ENCODE measurements around the gene GAPT. TPM values are rescaled to one million over a fixed set of nuclear protein-coding genes. Genes with fewer than 3 reads are reported as not detected.

The GAPT gene
- total RNA-seq, 4 donors from 2014 or later = 3.8 TPM; not detected in 3

DNA sequence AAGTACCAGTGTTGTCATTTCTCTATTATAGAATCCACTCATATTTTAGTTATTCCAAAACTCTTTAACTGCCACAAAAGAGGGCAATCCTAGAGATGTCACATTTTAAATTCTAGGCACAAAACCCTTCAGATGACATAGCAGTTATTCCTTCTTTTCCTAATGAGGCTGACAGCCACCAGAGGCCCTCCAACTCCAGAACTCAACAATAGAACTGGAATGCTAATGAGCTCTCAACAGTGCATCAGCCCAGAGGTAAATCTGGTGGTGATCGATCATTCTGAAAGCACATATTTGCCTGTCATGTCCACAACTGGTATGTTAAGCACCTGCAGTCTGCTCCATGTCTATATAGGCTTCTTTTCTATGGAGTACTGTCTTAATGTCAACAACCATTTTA, 51.5 kb downstream of the GAPT start:
- 95% methylated on average over 1 of the region's 1 CpG; no CpG with 5 or more reads in 1 of the 2 donors for WGBS, 2 donors (ENCODE audit: low coverage in 1 of 2)
- no peaks in the 10 kb centered on the region for H3K36me3 ChIP-seq
- H3K27me3 ChIP-seq = no peaks in the 10 kb centered on the region
- H3K4me3 ChIP-seq = no peak overlapping the region
- H3K27ac ChIP-seq = no peak overlapping the region
- no peak for DNase-seq
- no peaks in the 10 kb centered on the region for H3K4me1 ChIP-seq
- in situ Hi-C loops (cut with MboI; ENCODE audit: low pct_ligation_motif_present in 1 of 4, low pct_unique_long_range_greater_than_20kb in 1 of 4, low sequenced_read_pairs in 3 of 4) = no loop called here
- intact Hi-C loops (cut with DNase I; ENCODE audit: low total_unique reads) = no loop called here
- TF ChIP-seq, protein P1, sequence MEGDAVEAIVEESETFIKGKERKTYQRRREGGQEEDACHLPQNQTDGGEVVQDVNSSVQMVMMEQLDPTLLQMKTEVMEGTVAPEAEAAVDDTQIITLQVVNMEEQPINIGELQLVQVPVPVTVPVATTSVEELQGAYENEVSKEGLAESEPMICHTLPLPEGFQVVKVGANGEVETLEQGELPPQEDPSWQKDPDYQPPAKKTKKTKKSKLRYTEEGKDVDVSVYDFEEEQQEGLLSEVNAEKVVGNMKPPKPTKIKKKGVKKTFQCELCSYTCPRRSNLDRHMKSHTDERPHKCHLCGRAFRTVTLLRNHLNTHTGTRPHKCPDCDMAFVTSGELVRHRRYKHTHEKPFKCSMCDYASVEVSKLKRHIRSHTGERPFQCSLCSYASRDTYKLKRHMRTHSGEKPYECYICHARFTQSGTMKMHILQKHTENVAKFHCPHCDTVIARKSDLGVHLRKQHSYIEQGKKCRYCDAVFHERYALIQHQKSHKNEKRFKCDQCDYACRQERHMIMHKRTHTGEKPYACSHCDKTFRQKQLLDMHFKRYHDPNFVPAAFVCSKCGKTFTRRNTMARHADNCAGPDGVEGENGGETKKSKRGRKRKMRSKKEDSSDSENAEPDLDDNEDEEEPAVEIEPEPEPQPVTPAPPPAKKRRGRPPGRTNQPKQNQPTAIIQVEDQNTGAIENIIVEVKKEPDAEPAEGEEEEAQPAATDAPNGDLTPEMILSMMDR (IDR thresholded peaks at IDR 0.05) = no peak
- TF ChIP-seq POLR2A (IDR thresholded peaks at IDR 0.05) (no peak), POLR2AphosphoS5 (IDR thresholded peaks at IDR 0.05) (no peak), EP300 (IDR thresholded peaks at IDR 0.05; ENCODE audit: low read depth) (no peak)
- no peaks in the 10 kb centered on the region for H3K9me3 ChIP-seq

DNA sequence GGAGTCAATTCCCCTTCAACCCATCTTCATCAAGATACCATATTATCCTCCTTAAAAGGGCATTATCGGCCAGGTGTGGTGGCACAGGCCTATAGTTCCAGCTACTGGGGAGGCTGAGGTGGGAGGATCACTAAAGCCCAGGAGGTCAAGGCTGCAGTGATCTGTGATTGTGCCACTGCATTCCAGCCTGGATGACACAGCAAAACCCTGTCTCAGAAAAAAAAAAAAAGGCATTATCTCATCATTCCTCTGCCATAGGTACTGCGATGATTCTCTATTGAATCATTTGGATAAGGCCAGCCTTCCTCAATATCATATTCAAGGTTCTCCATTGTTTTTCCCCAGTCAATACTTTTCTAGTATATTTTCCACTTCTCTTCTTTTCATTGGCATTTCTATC, 52.5 kb downstream of the GAPT start:
- intact Hi-C loops (cut with DNase I; ENCODE audit: low total_unique reads) (no loop called here), in situ Hi-C loops (cut with MboI; ENCODE audit: low pct_ligation_motif_present in 1 of 4, low pct_unique_long_range_greater_than_20kb in 1 of 4, low sequenced_read_pairs in 3 of 4) (no loop called here)
- no peak for DNase-seq
- H3K27ac ChIP-seq = no peak overlapping the region
- no peaks in the 10 kb centered on the region for H3K36me3 ChIP-seq
- H3K27me3 ChIP-seq = no peaks in the 10 kb centered on the region
- H3K4me1 ChIP-seq = no peaks in the 10 kb centered on the region
- no peak overlapping the region for H3K4me3 ChIP-seq
- H3K9me3 ChIP-seq = no peaks in the 10 kb centered on the region
- WGBS, 2 donors (ENCODE audit: low coverage in 1 of 2) = 71 to 87% methylated on average over 2 of the region's 2 CpGs
- TF ChIP-seq, protein P1 (IDR thresholded peaks at IDR 0.05) = no peak

DNA sequence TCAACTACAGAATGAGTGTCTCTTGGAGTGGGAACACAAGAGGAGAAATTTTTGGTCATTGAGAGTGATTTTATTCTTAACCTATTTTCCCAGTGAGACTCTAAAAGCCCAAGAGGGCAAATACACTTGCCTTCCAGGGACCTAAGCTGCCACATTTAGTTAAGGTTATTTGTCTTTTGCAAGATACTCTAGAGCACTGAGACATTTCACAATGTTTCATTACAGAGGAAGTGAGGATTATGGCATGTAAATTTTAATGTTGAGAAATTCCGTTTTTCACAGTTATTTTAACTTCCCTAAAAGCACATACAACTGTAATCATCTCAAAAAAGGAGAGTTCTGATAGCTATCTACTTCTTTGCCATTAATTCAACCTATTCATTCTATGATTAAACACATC, 53.0 kb downstream of the GAPT start:
- H3K4me1 ChIP-seq = no peaks in the 10 kb centered on the region
- no peak overlapping the region for H3K27ac ChIP-seq
- WGBS, 2 donors (ENCODE audit: low coverage in 1 of 2) = 22 to 28% methylated on average over 1 of the region's 1 CpG
- no peaks in the 10 kb centered on the region for H3K27me3 ChIP-seq
- no peak for DNase-seq
- intact Hi-C loops (cut with DNase I; ENCODE audit: low total_unique reads) (no loop called here), in situ Hi-C loops (cut with MboI; ENCODE audit: low pct_ligation_motif_present in 1 of 4, low pct_unique_long_range_greater_than_20kb in 1 of 4, low sequenced_read_pairs in 3 of 4) (no loop called here)
- no peak overlapping the region for H3K4me3 ChIP-seq
- H3K36me3 ChIP-seq = no peaks in the 10 kb centered on the region
- no peaks in the 10 kb centered on the region for H3K9me3 ChIP-seq
- TF ChIP-seq POLR2AphosphoS5 (IDR thresholded peaks at IDR 0.05) (no peak), EP300 (IDR thresholded peaks at IDR 0.05; ENCODE audit: low read depth) (no peak), POLR2A (IDR thresholded peaks at IDR 0.05) (no peak)
- TF ChIP-seq, protein P1 (IDR thresholded peaks at IDR 0.05) = no peak

DNA sequence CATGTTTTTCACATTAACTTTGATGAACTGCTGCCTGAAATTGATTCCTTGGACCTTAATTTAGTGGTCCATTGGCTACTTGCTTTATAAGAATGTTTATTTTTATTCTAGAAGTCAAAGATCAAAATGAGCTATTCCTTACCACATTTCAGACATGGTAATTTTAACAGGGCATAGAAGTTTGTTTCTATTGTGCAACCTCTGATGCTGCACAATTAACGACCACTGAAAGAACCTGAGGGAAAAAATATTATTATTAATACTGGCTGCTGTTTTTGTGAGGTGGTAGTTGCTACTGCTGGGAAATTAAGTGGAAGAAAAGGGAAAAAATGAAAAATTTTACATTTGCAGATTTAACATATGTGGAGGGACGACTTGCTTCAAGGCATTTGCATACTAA, 53.7 kb downstream of the GAPT start:
- H3K4me1 ChIP-seq = no peaks in the 10 kb centered on the region
- in situ Hi-C loops (cut with MboI; ENCODE audit: low pct_ligation_motif_present in 1 of 4, low pct_unique_long_range_greater_than_20kb in 1 of 4, low sequenced_read_pairs in 3 of 4) = no loop called here
- H3K9me3 ChIP-seq = no peaks in the 10 kb centered on the region
- WGBS, 2 donors (ENCODE audit: low coverage in 1 of 2) = 47 to 62% methylated on average over 2 of the region's 2 CpGs
- intact Hi-C loops (cut with DNase I; ENCODE audit: low total_unique reads) = no loop called here
- H3K27ac ChIP-seq = no peak overlapping the region
- no peak for TF ChIP-seq EP300 (IDR thresholded peaks at IDR 0.05; ENCODE audit: low read depth)
- no peak for TF ChIP-seq POLR2A (IDR thresholded peaks at IDR 0.05)
- no peak for TF ChIP-seq POLR2AphosphoS5 (IDR thresholded peaks at IDR 0.05)
- TF ChIP-seq, protein P1 (IDR thresholded peaks at IDR 0.05) = no peak
- no peak for DNase-seq
- no peaks in the 10 kb centered on the region for H3K36me3 ChIP-seq
- H3K27me3 ChIP-seq = no peaks in the 10 kb centered on the region
- H3K4me3 ChIP-seq = no peak overlapping the region
